CD4-positive, alpha-beta T cell treated with Interleukin-6 for 4 hours (primary cell): ENCODE data around the gene SMG9.
A peak's percentile ranks its signal among the peaks of the same experiment; 100 is the strongest.

Experiments used
- DNase-seq: peaks from one replicate; pipeline ENCODE4 v3.0.0-alpha.2; 2020; ENCODE audit warnings: mixed read lengths

Gene SMG9

DNA sequence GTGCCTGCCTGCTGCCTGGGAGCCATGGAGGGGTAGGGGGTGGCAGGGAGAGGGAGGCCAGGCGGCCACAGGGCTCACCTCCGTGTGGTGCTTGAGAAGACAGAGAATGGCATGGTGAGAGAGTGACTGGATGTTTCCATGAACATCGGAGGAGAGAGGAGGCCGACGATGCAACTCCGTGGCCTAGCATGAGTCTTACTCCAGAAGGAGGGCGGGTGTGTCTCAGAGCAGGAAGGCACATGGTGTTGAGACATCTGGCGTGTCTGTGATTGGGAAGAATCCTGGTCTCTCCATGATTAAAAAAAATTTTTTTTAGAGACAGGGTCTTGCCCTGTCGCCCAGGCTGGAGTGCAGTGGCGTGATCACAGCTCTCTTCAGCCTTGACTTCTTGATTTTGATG is 33.8 kb downstream of the SMG9 start:
- DNase-seq = no peak

DNA sequence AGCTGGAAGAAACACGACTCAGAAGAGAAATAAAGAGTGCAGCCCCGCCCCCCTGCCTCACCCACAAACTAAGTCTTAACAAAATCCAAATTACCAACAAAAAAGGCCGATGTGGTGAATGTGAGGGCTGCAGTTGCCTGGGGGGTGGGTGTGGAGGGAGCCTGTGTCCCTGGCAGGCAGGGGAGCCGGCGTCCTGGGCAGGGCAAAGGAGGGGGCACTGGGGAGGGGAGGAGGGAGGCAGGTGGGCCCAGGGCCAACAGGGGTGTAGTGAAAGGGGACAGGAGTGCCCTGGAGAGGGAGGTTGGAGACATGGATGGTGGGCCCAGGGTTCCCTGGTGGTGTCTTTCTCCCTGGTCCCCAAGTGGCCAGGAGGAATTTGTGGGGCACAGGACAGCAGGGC is 34.8 kb downstream of the SMG9 start:
- DNase-seq = no peak

DNA sequence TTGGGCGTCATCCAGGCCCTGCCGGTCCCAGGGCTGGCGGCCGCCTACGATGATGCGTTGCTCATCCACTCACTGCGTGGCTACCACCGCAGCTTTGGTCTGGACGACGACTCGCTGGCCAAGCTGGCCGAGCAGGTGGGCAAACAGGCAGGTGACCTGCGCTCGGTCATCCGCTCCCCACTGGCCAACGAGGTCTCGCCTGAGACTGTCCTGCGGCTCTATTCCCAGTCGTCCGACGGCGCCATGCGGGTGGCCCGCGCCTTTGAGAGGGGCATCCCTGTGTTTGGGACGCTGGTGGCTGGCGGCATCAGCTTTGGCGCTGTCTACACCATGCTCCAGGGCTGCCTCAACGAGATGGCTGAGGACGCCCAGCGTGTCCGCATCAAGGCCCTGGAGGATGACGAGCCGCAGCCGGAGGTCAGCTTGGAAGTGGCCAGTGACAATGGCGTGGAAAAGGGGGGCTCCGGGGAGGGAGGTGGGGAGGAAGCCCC is 35.3 kb downstream of the SMG9 start:
- no peak for DNase-seq

DNA sequence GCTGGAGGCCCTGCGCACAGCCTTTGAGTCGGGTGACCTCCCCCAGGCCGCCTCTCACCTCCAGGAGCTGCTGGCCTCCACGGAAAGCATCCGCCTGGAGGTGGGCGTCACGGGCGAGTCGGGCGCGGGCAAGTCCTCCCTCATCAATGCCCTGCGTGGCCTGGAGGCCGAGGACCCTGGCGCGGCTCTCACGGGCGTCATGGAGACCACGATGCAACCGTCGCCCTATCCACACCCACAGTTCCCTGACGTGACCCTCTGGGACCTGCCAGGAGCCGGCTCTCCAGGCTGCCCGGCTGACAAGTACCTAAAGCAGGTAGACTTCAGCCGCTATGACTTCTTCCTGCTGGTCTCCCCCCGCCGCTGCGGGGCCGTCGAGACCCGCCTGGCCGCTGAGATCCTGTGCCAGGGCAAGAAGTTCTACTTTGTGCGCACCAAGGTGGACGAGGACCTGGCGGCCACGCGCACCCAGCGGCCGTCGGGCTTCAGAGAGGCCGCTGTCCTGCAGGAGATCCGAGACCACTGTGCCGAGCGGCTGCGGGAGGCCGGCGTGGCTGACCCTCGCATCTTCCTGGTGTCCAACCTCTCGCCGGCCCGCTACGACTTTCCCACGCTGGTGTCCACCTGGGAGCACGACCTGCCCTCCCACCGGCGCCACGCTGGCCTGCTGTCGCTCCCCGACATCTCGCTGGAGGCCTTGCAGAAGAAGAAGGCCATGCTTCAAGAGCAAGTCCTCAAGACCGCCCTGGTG is 36.0 kb downstream of the SMG9 start:
- no peak for DNase-seq

DNA sequence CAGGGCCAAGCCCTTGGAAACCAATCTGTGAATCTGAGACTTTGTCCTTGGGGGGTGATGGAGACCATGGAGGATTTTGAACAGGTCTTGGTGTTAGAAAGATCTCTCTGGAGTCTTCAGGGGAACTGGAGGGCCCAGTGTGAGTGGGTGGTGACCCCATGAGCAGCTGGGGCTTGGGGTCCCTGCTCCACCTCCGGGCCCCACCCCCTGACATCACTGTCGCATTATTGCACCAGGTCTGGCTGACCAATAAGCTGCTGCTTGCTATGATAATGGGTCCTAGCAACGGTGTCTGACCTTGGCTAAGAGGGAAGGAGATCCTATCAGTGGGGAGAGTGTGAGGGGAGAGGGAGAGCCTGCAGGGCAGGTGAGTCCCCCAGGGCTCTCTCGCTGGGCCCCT is 39.0 kb downstream of the SMG9 start, which contains the start of gene IRGC:
IRGC (plus strand) TSS at position 301 of the 400 bp plus-strand sequence. CDS start 2,483 bp downstream, outside the sequence.
- DNase-seq = no peak

DNA sequence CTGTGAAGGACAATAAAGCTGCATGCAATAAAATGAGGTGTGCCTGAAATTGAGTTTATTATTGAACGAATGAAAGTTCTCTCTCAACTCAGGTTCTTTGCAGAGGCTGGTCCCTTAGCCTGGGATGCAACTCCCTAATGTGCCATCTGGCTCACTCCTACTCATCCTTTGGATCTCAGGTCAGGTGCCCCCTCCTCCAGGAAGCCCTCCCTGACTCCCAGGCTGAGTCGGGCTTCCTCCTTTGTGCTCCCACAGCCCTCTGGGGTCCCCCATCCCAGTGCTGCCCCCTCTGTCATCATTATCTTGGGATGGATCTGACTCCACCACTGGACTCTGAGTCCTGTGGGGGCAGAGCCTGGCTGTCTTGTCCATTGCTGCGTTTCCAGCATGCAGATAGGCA is 41.6 kb downstream of the SMG9 start:
- no peak for DNase-seq

GRCh38 chr19:43711751-43712355 is 42.9 kb downstream of the SMG9 start:
- no peak for DNase-seq

DNA sequence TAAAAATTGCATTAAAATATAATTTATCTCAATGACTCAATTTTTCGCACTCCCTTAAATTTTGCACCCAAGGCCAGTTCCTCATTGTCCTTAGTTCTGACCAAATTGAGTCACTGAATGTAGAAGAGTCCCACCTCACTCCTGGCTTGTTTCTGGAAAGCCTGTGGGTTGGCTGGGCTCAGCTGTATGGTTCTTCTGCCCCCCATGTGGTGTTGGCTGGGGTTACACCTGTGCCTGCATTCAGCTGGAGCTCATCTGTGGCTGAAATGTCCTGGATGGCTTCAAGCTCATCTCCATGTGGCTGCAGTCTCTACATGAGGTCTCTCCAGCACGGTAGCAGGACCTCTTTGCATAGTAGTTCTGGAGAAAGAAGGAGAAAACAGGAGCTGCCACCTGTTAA is 46.0 kb downstream of the SMG9 start:
- DNase-seq = no peak

GRCh38 chr19:43707158-43707712 is 47.5 kb downstream of the SMG9 start:
- DNase-seq = no peak

- no peak for DNase-seq
Measured at GRCh38 chr19:43705729-43706128, 49.0 kb downstream of the SMG9 start.

- DNase-seq = no peak
Measured at GRCh38 chr19:43704002-43704705, 50.6 kb downstream of the SMG9 start.

DNA sequence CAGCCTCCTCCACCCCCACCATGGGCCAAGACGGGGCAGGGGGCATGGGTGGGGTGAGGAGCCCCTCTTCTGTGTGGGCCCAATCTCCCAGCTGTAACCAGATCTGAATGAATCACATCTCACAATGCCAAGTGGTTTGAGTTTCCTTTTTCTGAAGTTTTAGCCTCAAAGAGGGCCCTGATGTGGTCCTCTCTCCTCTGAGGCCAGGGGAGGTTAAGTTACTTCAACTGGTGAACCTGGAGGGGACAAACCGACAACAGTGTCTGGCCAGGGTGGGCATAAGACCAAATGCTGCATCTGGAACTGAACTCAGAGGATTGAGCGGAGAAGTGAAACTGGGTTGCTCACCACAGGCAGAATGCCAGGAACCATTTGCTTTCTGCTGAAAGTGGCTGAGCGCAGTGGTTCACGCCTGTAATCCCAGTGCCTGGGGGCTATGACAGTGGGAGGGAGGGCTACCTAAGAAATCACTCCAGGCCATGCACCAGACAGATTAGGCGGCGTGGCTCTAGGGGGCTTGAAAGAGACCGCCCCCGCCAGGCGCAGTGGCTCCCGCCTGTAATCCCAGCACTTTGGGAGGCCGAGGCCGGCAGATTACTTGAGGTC is 54.3 kb downstream of the SMG9 start:
- DNase-seq = peak; percentile 21

- DNase-seq = peak; percentile 3
Measured at GRCh38 chr19:43699506-43700394, 55.0 kb downstream of the SMG9 start.

GRCh38 chr19:43697295-43697694 is 57.5 kb downstream of the SMG9 start:
- DNase-seq = no peak

- DNase-seq = no peak
Measured at GRCh38 chr19:43695985-43696704, 58.6 kb downstream of the SMG9 start.

GRCh38 chr19:43694553-43694952 is 60.2 kb downstream of the SMG9 start:
- no peak for DNase-seq

GRCh38 chr19:43692877-43693276 is 61.9 kb downstream of the SMG9 start:
- no peak for DNase-seq

- DNase-seq = no peak
Measured at GRCh38 chr19:43692385-43692784, 62.4 kb downstream of the SMG9 start.

DNA sequence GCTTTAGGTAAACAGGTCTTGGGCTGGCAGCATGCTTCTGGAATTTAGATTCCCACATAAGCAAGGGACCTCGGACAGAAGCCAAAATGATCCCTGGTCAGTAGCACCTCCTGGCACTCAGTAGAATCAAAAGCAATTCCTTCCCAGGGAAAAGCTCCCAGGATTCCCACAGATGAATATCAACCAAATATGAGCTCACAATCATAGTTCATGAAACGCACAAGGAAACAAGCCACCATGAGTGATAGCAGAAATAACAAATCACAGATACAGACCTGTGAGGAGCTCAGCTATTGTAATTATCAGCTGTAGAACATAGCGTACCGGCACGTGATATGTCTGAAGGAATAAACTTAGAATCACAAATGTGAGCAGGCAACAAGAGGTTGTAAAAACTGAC is 63.0 kb downstream of the SMG9 start:
- no peak for DNase-seq

- DNase-seq = no peak
Measured at GRCh38 chr19:43690890-43691289, 63.9 kb downstream of the SMG9 start.

GRCh38 chr19:43690444-43690843 is 64.3 kb downstream of the SMG9 start:
- DNase-seq = no peak
